IMR-90 (cell line): ENCODE measurements around the gene TAF11L9. TPM values are rescaled to one million over a fixed set of nuclear protein-coding genes. Genes with fewer than 3 reads are reported as not detected.

ENCODE experiments used
- ATAC-seq: fragments of 200-7000 bp; cut with Tn5 transposase; 2 replicates; pipeline ENCODE4 v1.9.1; 2020; ENCODE audit warnings: low read depth, mild to moderate bottlenecking, moderate library complexity
- BruUV-seq: library from RNA; stranded (reverse); fragments of 400-500 nt; replicated peaks from 2 replicates; lab custom pipeline; 2021; lab: Mats Ljungman, UMichigan
- CTCF ChIA-PET: fragments of 300-600 bp; formaldehyde crosslinking; extraction: SDS; loops from one replicate; lab custom pipeline; 2021; ENCODE audit warnings: antibody characterized with exemption; lab: Yijun Ruan, JAX
- POLR2A ChIA-PET: fragments of 300-600 bp; sonication (Branson Sonifier 250); formaldehyde crosslinking; loops from one replicate; lab custom pipeline; 2022; ENCODE audit warnings: antibody characterized with exemption; ENCODE audit not compliant: unreplicated experiment; lab: Charles Lee
- DNase-seq: peaks from one replicate; pipeline ENCODE4 v3.0.0; 2013
- H2AFZ ChIP-seq: replicated peaks from 2 replicates; pipeline ENCODE3; 2013; ENCODE audit warnings: low read length, mild to moderate bottlenecking; ENCODE audit not compliant: poor library complexity
- H2AK5ac ChIP-seq: 2 replicates; pipeline ENCODE4 v1.6.1; 2013; ENCODE audit warnings: low read depth, low read length, inconsistent platforms
- H2AK9ac ChIP-seq: replicated peaks from 2 replicates; pipeline ENCODE3; 2013; ENCODE audit warnings: mild to moderate bottlenecking, low read depth, low read length, moderate library complexity; ENCODE audit not compliant: poor library complexity
- H2BK120ac ChIP-seq: 2 replicates; pipeline ENCODE4 v1.6.1; 2013; ENCODE audit warnings: low read depth, low read length, inconsistent platforms
- H2BK15ac ChIP-seq: 3 replicates; pipeline ENCODE4 v1.6.1; 2013; ENCODE audit warnings: low read depth, low read length, inconsistent platforms
- H2BK20ac ChIP-seq: 2 replicates; pipeline ENCODE4 v1.6.1; 2013; ENCODE audit warnings: low read depth, mild to moderate bottlenecking, inconsistent platforms, low read length, moderate library complexity
- H2BK5ac ChIP-seq: 2 replicates; pipeline ENCODE4 v1.6.1; 2013; ENCODE audit warnings: mild to moderate bottlenecking, low read depth, low read length, inconsistent platforms; ENCODE audit not compliant: poor library complexity, severe bottlenecking
- H3K14ac ChIP-seq: replicated peaks from 2 replicates; pipeline ENCODE4 v1.6.1; 2013; ENCODE audit warnings: low read depth, low read length, inconsistent platforms
- H3K18ac ChIP-seq: 2 replicates; pipeline ENCODE4 v1.6.1; 2013; ENCODE audit warnings: low read depth, low read length, control low read depth
- H3K23ac ChIP-seq: 2 replicates; pipeline ENCODE4 v1.6.1; 2013; ENCODE audit warnings: low read depth, low read length, inconsistent platforms
- H3K27ac ChIP-seq: 2 replicates; pipeline ENCODE4 v1.5.1; 2013; ENCODE audit warnings: mild to moderate bottlenecking, control low read depth, low read length; ENCODE audit not compliant: insufficient read depth
- H3K27me3 ChIP-seq: 2 replicates; pipeline ENCODE4 v1.6.1; 2013; ENCODE audit warnings: low read length; ENCODE audit not compliant: control insufficient read depth, insufficient read depth
- H3K36me3 ChIP-seq: 2 replicates; pipeline ENCODE4 v1.6.1; 2013; ENCODE audit warnings: low read length, mixed read lengths; ENCODE audit not compliant: control insufficient read depth, insufficient read depth
- H3K4ac ChIP-seq: 2 replicates; pipeline ENCODE4 v1.6.1; 2013; ENCODE audit warnings: low read depth, low read length, inconsistent platforms
- H3K4me1 ChIP-seq: 2 replicates; pipeline ENCODE4 v1.6.1; 2013; ENCODE audit warnings: low read length, mixed read lengths; ENCODE audit not compliant: control insufficient read depth, insufficient read depth
- H3K4me2 ChIP-seq: 2 replicates; pipeline ENCODE4 v1.6.1; 2013; ENCODE audit warnings: low read depth, mild to moderate bottlenecking, control low read depth, low read length, moderate library complexity
- H3K4me3 ChIP-seq: 2 replicates; pipeline ENCODE4 v1.5.1; 2013; ENCODE audit warnings: low read depth, mild to moderate bottlenecking, control low read depth, low read length, moderate library complexity; ENCODE audit not compliant: insufficient read depth
- H3K56ac ChIP-seq: 2 replicates; pipeline ENCODE4 v1.6.1; 2013; ENCODE audit warnings: low read length, inconsistent platforms; ENCODE audit not compliant: insufficient read depth; ENCODE audit errors: extremely low read depth
- H3K79me1 ChIP-seq, 2 experiments: 2 replicates each; pipeline ENCODE4 v1.6.1; 2013; ENCODE audit warnings: low read length in 2 of 2, inconsistent platforms in 1 of 2, low read depth in 1 of 2
- H3K9ac ChIP-seq: 2 replicates; pipeline ENCODE4 v1.6.1; 2013; ENCODE audit warnings: low read depth, low read length, control low read depth
- H3K9me1 ChIP-seq: 2 replicates; pipeline ENCODE4 v1.6.1; 2013; ENCODE audit warnings: low read length, inconsistent platforms; ENCODE audit not compliant: insufficient read depth
- H3K9me3 ChIP-seq: 2 replicates; pipeline ENCODE4 v1.6.1; 2013; ENCODE audit warnings: low read length; ENCODE audit not compliant: control insufficient read depth, insufficient read depth
- H4K20me1 ChIP-seq: 2 replicates; pipeline ENCODE4 v1.6.1; 2013; ENCODE audit warnings: low read length, inconsistent platforms; ENCODE audit not compliant: insufficient read depth
- H4K5ac ChIP-seq: 2 replicates; pipeline ENCODE4 v1.6.1; 2013; ENCODE audit warnings: mild to moderate bottlenecking, low read depth, low read length, control low read depth
- H4K8ac ChIP-seq, 2 experiments: 2 replicates each; pipeline ENCODE4 v1.6.1; 2013; ENCODE audit warnings: low read depth in 2 of 2, low read length in 2 of 2, control low read depth in 1 of 2, inconsistent platforms in 1 of 2
- H4K91ac ChIP-seq: 2 replicates; pipeline ENCODE4 v1.6.1; 2013; ENCODE audit warnings: low read depth, low read length, inconsistent platforms; ENCODE audit not compliant: insufficient read depth
- BHLHE40 ChIP-seq: fragments of 150-350 bp; IDR thresholded peaks from 2 replicates; pipeline ENCODE4 v1.6.1; 2016; ENCODE audit warnings: mild to moderate bottlenecking, low read depth, low read length
- CEBPB ChIP-seq: IDR thresholded peaks from 2 replicates; pipeline ENCODE4 v1.6.1; 2012; ENCODE audit warnings: low read depth, low read length, improper control_type of control experiment
- CHD1 ChIP-seq: IDR thresholded peaks from 2 replicates; pipeline ENCODE4 v1.6.1; 2012; ENCODE audit warnings: low read depth, low read length, improper control_type of control experiment
- FOS ChIP-seq: fragments of 150-350 bp; IDR thresholded peaks from 2 replicates; pipeline ENCODE4 v1.6.1; 2016; ENCODE audit warnings: low read depth, low read length
- MAZ ChIP-seq: IDR thresholded peaks from 2 replicates; pipeline ENCODE4 v1.6.1; 2012; ENCODE audit warnings: low read depth, mild to moderate bottlenecking, low read length, improper control_type of control experiment, moderate library complexity, borderline replicate concordance
- MXI1 ChIP-seq: IDR thresholded peaks from 2 replicates; pipeline ENCODE4 v1.6.1; 2012; ENCODE audit warnings: low read depth, mild to moderate bottlenecking, low read length, moderate library complexity, borderline replicate concordance
- NFE2L2 ChIP-seq: fragments of 150-350 bp; IDR thresholded peaks from 2 replicates; pipeline ENCODE4 v1.6.1; 2016; ENCODE audit warnings: low read depth, mild to moderate bottlenecking, low read length
- POLR2A ChIP-seq: IDR thresholded peaks from 2 replicates; pipeline ENCODE4 v1.6.1; 2012; ENCODE audit warnings: mild to moderate bottlenecking, low read depth, low read length
- RAD21 ChIP-seq: IDR thresholded peaks from 2 replicates; pipeline ENCODE4 v1.6.1; 2012; ENCODE audit warnings: low read length, improper control_type of control experiment
- RFX5 ChIP-seq: IDR thresholded peaks from 2 replicates; pipeline ENCODE4 v1.8.0; 2012; ENCODE audit warnings: low read depth, mild to moderate bottlenecking, low read length, moderate library complexity
- SMC3 ChIP-seq: fragments of 150-350 bp; IDR thresholded peaks from 2 replicates; pipeline ENCODE4 v1.6.1; 2016; ENCODE audit warnings: low read depth, mild to moderate bottlenecking, antibody characterized with exemption, low read length, moderate library complexity
- USF2 ChIP-seq: fragments of 150-350 bp; IDR thresholded peaks from 2 replicates; pipeline ENCODE4 v1.6.1; 2017; ENCODE audit warnings: mild to moderate bottlenecking, antibody characterized with exemption, low read length, low read depth
- whole genome bisulfite sequencing, 2 experiments: methylation state at CpG; one replicate each; pipeline versions ENCODE4 v1.1.5 to v1.1.7; 2013; ENCODE audit warnings: missing lambda C conversion rate in 2 of 2; ENCODE audit not compliant: insufficient read length in 1 of 2; ENCODE audit errors: extremely low coverage in 2 of 2; 5-methylcytosine and 5-hydroxymethylcytosine counted together
- dilution Hi-C: fragments of 300-500 bp; cut with HindIII; formaldehyde crosslinking; loops from one replicate; pipeline ENCODE4 v1.14.3; 2018; ENCODE audit warnings: low sequenced_read_pairs; ENCODE audit not compliant: unreplicated experiment
- in situ Hi-C: fragments of 300-500 bp; cut with MboI; formaldehyde crosslinking; loops from 3 replicates; pipeline ENCODE4 v1.14.3; 2019; ENCODE audit warnings: low sequenced_read_pairs, inconsistent platforms, mixed read lengths
- intact Hi-C: fragments of 100-400 bp; cut with micrococcal nuclease; formaldehyde crosslinking; loops from 2 replicates; pipeline ENCODE4 v1.10.0; 2022
- polyA plus RNA-seq, 3 experiments: library from polyadenylated mRNA; depleted of rRNA; stranded (reverse); fragments of >200 nt; gene quantifications; 2 replicates each; pipeline ENCODE4 v1.2.3, GENCODE V29; 2012; ENCODE audit warnings: low replicate concordance in 1 of 3
- total RNA-seq: library from RNA; depleted of rRNA; stranded (reverse); fragments of >200 nt; gene quantifications from 2 replicates; pipeline ENCODE4 v1.2.3, GENCODE V29; 2012
- TF ChIP-seq, protein P1 (sequence below): conservative IDR thresholded peaks from 2 replicates; pipeline ENCODE4 v1.5.1; 2012; ENCODE audit warnings: mild to moderate bottlenecking, low read depth, low read length, improper control_type of control experiment
- TF ChIP-seq, protein P2 (sequence below): fragments of 150-350 bp; IDR thresholded peaks from 2 replicates; pipeline ENCODE4 v1.6.1; 2016; ENCODE audit warnings: low read depth, mild to moderate bottlenecking, low read length, moderate library complexity, borderline replicate concordance

Gene TAF11L9
- total and polyA plus RNA-seq, 2 of the 4 experiments (the other 2 are of a cell fraction) = not detected

DNA sequence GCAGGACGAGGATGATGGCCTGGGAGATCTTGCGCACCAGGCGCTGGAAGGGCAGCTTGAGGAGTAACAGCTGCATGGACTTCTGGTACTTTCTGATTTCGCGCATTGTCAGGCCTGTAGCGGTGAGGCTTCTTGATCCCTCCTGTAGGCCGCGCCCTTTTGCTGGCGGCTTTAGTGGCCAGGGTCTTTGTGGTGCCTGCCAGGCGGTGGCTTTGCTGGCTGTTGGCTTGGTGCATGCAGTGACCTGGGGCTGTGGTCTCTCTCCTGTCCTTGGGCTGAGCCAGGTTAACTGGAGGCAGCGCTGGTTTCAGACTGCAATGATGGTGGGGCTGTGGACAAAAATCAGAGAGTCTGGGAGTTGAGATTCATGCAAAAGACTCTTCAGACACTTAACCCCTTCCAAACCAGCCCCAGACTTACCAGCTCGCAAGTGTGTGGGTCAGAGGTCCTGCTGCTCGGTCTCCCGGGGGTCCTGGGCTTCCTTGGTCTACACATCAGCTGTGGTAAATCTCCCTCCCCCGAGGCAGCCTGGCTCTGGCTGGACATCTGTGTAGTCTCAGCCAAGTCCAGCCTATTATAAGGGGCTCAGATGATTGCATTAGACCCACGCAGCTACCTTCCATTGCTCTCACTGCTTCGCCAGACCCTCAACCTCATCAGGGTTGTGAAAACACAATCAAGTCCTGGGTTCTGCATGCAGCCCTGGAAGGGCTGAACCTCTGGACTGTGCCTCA, 20.8 kb upstream of the TAF11L9 start:
- ChIA-PET POLR2A (no interaction called here), CTCF (no interaction called here)
- Histone ChIP-seq H4K20me1 (no peaks in the 10 kb centered on the region), H4K8ac (no peak overlapping the region), H3K4ac (no peak overlapping the region), H3K9ac (no peak overlapping the region), H2BK120ac (no peak overlapping the region), H3K4me3 (no peak overlapping the region), H3K4me1 (no peaks in the 10 kb centered on the region), H2AFZ (no peak overlapping the region), H3K9me3 (no peaks in the 10 kb centered on the region), H2BK5ac (no peak overlapping the region), H2BK20ac (no peak overlapping the region), H3K36me3 (no peaks in the 10 kb centered on the region), H3K27ac (no peak overlapping the region), H4K5ac (no peak overlapping the region), H4K91ac (no peak overlapping the region), H3K14ac (no peak overlapping the region), H3K9me1 (no peaks in the 10 kb centered on the region), H3K23ac (no peak overlapping the region), H2AK9ac (no peak overlapping the region), H3K56ac (no peak overlapping the region), H2BK15ac (no peak overlapping the region), H3K4me2 (no peak overlapping the region), H2AK5ac (no peak overlapping the region), H3K27me3 (no peaks in the 10 kb centered on the region), H3K18ac (no peak overlapping the region), H3K79me1 (no peaks in the 10 kb centered on the region)
- WGBS, 2 experiments = 76% methylated on average over 8 of the region's 17 CpGs; no CpG with 5 or more reads in 1 of the 2 experiments
- ATAC-seq (no peak), DNase-seq (no peak)
- in situ Hi-C loops (no loop called here), dilution Hi-C loops (no loop called here), intact Hi-C loops (no loop called here)
- TF ChIP-seq RAD21 (no peak), SMC3 (no peak), NFE2L2 (no peak), CEBPB (no peak), MXI1 (no peak), BHLHE40 (no peak), USF2 (no peak), MAZ (no peak), RFX5 (no peak), CHD1 (no peak), FOS (no peak), POLR2A (no peak)
- TF ChIP-seq, protein P1, sequence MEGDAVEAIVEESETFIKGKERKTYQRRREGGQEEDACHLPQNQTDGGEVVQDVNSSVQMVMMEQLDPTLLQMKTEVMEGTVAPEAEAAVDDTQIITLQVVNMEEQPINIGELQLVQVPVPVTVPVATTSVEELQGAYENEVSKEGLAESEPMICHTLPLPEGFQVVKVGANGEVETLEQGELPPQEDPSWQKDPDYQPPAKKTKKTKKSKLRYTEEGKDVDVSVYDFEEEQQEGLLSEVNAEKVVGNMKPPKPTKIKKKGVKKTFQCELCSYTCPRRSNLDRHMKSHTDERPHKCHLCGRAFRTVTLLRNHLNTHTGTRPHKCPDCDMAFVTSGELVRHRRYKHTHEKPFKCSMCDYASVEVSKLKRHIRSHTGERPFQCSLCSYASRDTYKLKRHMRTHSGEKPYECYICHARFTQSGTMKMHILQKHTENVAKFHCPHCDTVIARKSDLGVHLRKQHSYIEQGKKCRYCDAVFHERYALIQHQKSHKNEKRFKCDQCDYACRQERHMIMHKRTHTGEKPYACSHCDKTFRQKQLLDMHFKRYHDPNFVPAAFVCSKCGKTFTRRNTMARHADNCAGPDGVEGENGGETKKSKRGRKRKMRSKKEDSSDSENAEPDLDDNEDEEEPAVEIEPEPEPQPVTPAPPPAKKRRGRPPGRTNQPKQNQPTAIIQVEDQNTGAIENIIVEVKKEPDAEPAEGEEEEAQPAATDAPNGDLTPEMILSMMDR = no peak
- TF ChIP-seq, protein P2, sequence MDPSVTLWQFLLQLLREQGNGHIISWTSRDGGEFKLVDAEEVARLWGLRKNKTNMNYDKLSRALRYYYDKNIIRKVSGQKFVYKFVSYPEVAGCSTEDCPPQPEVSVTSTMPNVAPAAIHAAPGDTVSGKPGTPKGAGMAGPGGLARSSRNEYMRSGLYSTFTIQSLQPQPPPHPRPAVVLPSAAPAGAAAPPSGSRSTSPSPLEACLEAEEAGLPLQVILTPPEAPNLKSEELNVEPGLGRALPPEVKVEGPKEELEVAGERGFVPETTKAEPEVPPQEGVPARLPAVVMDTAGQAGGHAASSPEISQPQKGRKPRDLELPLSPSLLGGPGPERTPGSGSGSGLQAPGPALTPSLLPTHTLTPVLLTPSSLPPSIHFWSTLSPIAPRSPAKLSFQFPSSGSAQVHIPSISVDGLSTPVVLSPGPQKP = no peak
- BruUV-seq = no TSS peak
